Body of pancreas (tissue), 4 donors: Measurements from ENCODE around the gene EIF3L. TPM values are rescaled to one million over a fixed set of nuclear protein-coding genes. Genes with fewer than 3 reads are reported as not detected.

ENCODE experiments used
- ATAC-seq: fragments of 150-250 bp; one replicate; pipeline ENCODE4 v1.9.1; 2016
- DNase-seq, 4 donors: peaks; one replicate each; pipeline ENCODE4 v3.0.0-alpha.2; 2019
- H3K27ac ChIP-seq, 4 donors: fragments of 200-600 bp; sonication (generic); 1 replicate in 3 of 4; 2 replicates in 1 of 4; pipeline versions ENCODE4 v1.5.1 to v1.6.1; 2016 to 2019; ENCODE audit warnings: mild to moderate bottlenecking in 1 of 4, mixed read lengths in 1 of 4, moderate library complexity in 1 of 4
- H3K27me3 ChIP-seq, 2 donors: fragments of 200-600 bp; sonication (generic); one replicate each; pipeline ENCODE4 v1.6.0; 2016; ENCODE audit warnings: mild to moderate bottlenecking in 1 of 2
- H3K36me3 ChIP-seq, 2 donors: fragments of 200-600 bp; sonication (generic); replicated peaks in 1 of 2; 2 replicates each; pipeline ENCODE4 v1.5.1; 2016; ENCODE audit warnings: low read depth in 2 of 2; ENCODE audit not compliant: insufficient read depth in 1 of 2
- H3K4me1 ChIP-seq: fragments of 200-600 bp; sonication (generic); one replicate; pipeline ENCODE4 v1.6.0; 2016
- H3K4me3 ChIP-seq, 2 donors: fragments of 200-600 bp; sonication (generic); 1 replicate in 1 of 2; 2 replicates in 1 of 2; pipeline ENCODE4 v1.5.1; 2016 to 2019
- H3K9me3 ChIP-seq, 3 donors: fragments of 200-600 bp; sonication (generic); 1 replicate in 2 of 3; 2 replicates in 1 of 3; pipeline ENCODE4 v1.5.1; 2016
- CTCF ChIP-seq, 7 experiments: fragments of 450-650 bp in 4 of 7; fragments of 200-600 bp in 3 of 7; sonication (generic) in 3 of 7; IDR thresholded peaks; one replicate each; pipeline ENCODE4 v1.5.1; 2016 to 2019; ENCODE audit warnings: antibody characterized with exemption in 7 of 7
- POLR2A ChIP-seq, 3 donors: fragments of 450-650 bp; IDR thresholded peaks; one replicate each; pipeline ENCODE4 v1.6.1; 2016; ENCODE audit warnings: antibody characterized with exemption in 3 of 3, mild to moderate bottlenecking in 2 of 3
- WGBS, 2 donors: methylation state at CpG; one replicate each; pipeline ENCODE4 v1.1.5; 2017; 5-methylcytosine and 5-hydroxymethylcytosine counted together
- intact Hi-C: fragments of 100-400 bp; cut with DNase I; formaldehyde crosslinking; loops from one replicate; pipeline ENCODE4 v1.15.1; 2023
- total RNA-seq, 2 donors: library from RNA; depleted of rRNA; stranded (reverse); fragments of >200 nt; gene quantifications; one replicate each; pipeline ENCODE4 v1.1.0, GENCODE V29; 2016

The EIF3L gene
- total RNA-seq, 2 donors from 2014 or later = 139 to 230 TPM

GRCh38 chr22:37830093-37830842 lies 19.0 kb upstream of the EIF3L start:
- Histone ChIP-seq H3K4me1 (no peaks in the 10 kb centered on the region), H3K27me3 (no peaks in the 10 kb centered on the region), H3K4me3 (no peak overlapping the region), H3K27ac (no peak overlapping the region), H3K9me3 (no peaks in the 10 kb centered on the region), H3K36me3 (peaks cover 27 to 29% of the 10 kb centered on the region in 2 donors)
- ATAC-seq (no peak), DNase-seq (no peak)
- WGBS, 2 donors = 93 to 100% methylated on average over 6 to 14 of the region's 14 CpGs
- no peak for TF ChIP-seq POLR2A (IDR thresholded peaks at IDR 0.05)
- TF ChIP-seq CTCF (IDR thresholded peaks at IDR 0.05) = no peak
- intact Hi-C loops = no loop called here

DNA sequence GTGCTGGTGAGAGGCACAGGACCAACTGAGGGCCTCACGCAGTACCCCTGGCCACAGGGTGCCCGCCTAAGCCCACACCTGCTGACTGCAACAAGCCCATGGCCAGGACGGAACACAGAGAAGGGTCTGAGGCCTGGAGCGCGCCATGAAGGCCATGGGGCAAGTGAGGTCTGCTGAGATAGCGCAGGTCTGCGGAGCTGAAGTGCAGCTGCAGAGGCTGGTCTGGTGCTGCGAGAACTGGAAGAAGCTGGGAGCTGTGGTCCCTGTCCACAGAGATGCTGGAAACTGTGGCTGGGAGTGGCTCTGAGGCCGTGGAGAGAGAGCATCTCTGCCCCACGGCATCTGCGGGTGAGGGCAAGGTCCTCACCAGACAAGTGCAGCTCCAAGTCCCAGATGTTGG lies 17.7 kb upstream of the EIF3L start:
- Histone ChIP-seq H3K9me3 (no peaks in the 10 kb centered on the region), H3K27me3 (no peaks in the 10 kb centered on the region), H3K36me3 (peaks cover 27 to 29% of the 10 kb centered on the region in 2 donors), H3K4me3 (no peak overlapping the region), H3K4me1 (no peaks in the 10 kb centered on the region), H3K27ac (no peak overlapping the region)
- intact Hi-C loops = no loop called here
- WGBS, 2 donors = 91 to 93% methylated on average over 11 of the region's 11 CpGs
- ATAC-seq (no peak), DNase-seq (no peak)
- TF ChIP-seq CTCF (IDR thresholded peaks at IDR 0.05) = no peak
- no peak for TF ChIP-seq POLR2A (IDR thresholded peaks at IDR 0.05)

DNA sequence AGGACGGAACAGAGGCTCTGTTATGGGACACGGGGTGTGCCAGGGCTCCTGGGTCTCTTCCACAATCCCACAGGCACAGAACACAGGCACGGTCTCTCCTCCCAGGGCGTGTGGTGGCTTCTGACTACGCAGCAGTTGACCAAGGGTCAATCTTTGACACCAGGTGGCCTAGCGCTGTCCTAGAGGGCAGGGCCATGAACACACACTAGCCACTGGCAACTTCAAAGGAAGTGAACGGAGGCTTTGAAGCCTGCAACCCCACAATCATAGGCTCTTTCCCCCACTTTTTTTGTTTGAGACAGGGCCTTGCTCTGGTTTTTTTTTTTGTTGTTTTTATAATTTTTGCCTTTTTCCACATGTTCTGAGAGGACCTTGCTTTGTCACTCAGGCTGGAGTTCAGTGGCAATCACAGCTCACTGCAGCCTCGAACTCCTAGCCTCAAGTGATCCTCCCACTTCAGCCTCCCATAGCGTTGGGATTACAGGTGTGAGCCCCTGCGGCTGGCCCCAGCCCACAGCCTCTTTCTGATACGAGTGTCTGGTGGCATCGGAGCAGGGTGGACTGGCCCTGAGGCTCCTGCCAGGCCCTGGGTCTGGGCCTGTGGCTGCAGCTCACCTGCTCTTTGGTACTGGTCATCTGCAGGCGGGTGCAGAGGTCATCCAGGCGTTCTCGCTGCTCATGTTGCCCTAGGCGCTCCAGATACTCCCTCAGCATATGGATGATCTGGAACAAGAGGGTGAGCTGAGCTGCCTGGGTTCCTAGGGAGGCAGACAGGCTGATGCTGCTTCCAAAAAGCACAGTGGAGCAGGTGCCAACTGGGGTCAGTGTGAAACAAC lies 17.0 kb upstream of the EIF3L start:
- no peak overlapping the region for H3K27ac ChIP-seq
- H3K4me3 ChIP-seq = no peak overlapping the region
- intact Hi-C loops = no loop called here
- TF ChIP-seq POLR2A (IDR thresholded peaks at IDR 0.05) = no peak
- TF ChIP-seq CTCF (IDR thresholded peaks at IDR 0.05) = no peak
- no peak for ATAC-seq
- H3K36me3 ChIP-seq = peaks cover 29% of the 10 kb centered on the region in 2 donors
- no peaks in the 10 kb centered on the region for H3K4me1 ChIP-seq
- DNase-seq = no peak
- no peaks in the 10 kb centered on the region for H3K27me3 ChIP-seq
- 86 to 88% methylated on average over 6 to 16 of the region's 16 CpGs for WGBS, 2 donors
- H3K9me3 ChIP-seq = no peaks in the 10 kb centered on the region

- H3K27ac ChIP-seq = peak overlapping the region; percentile 50 to 98 (median 88)
- no peak for TF ChIP-seq POLR2A (IDR thresholded peaks at IDR 0.05)
- no peak for TF ChIP-seq CTCF (IDR thresholded peaks at IDR 0.05)
- DNase-seq (peak; percentile 60 to 78 (median 66)), ATAC-seq (peak; percentile 22)
- no peaks in the 10 kb centered on the region for H3K27me3 ChIP-seq
- H3K4me3 ChIP-seq = no peak overlapping the region
- 26 to 31% methylated on average over 9 to 10 of the region's 10 CpGs for WGBS, 2 donors
- peaks cover 6 to 11% of the 10 kb centered on the region in 2 donors for H3K36me3 ChIP-seq
- H3K9me3 ChIP-seq = no peaks in the 10 kb centered on the region
- intact Hi-C loops = no loop called here
- peaks cover 29% of the 10 kb centered on the region for H3K4me1 ChIP-seq
Measured at GRCh38 chr22:37842015-37842793, 7.0 kb upstream of the EIF3L start.
